PC-9 (cell line): ENCODE measurements around the gene ARL3. TPM values are rescaled to one million over a fixed set of nuclear protein-coding genes. Genes with fewer than 3 reads are reported as not detected.

Source experiments
- BruUV-seq: library from RNA; stranded (reverse); fragments of 400-500 nt; replicated peaks from 2 replicates; lab custom pipeline; 2021; lab: Mats Ljungman, UMichigan
- CTCF ChIA-PET: fragments of 300-600 bp; sonication (Branson Sonifier 250); formaldehyde crosslinking; loops from one replicate; lab custom pipeline; 2022; ENCODE audit warnings: antibody characterized with exemption; lab: Charles Lee
- POLR2A ChIA-PET: fragments of 300-600 bp; sonication (Branson Sonifier 250); formaldehyde crosslinking; loops from one replicate; lab custom pipeline; 2022; ENCODE audit warnings: antibody characterized with exemption; ENCODE audit not compliant: unreplicated experiment; lab: Charles Lee
- DNase-seq, 2 experiments: peaks; one replicate each; pipeline versions ENCODE4 v3.0.0 to v3.0.0-alpha.2; 2015 to 2022; ENCODE audit warnings: mixed read lengths in 1 of 2
- H2AFZ ChIP-seq: fragments of 200-600 bp; sonication (generic); 2 replicates; pipeline ENCODE4 v1.8.1; 2017; ENCODE audit warnings: antibody characterized with exemption
- H3F3A ChIP-seq: fragments of 200-600 bp; sonication (generic); 2 replicates; pipeline ENCODE4 v1.8.1; 2017; ENCODE audit warnings: antibody characterized with exemption, mild to moderate bottlenecking, low read depth; ENCODE audit not compliant: insufficient read depth
- H3K27ac ChIP-seq: fragments of 200-600 bp; sonication (generic); 2 replicates; pipeline ENCODE4 v1.6.1; 2016; ENCODE audit warnings: mixed run types
- H3K27me3 ChIP-seq: fragments of 200-600 bp; sonication (generic); 2 replicates; pipeline ENCODE4 v1.6.1; 2016; ENCODE audit warnings: low read depth, mixed run types; ENCODE audit not compliant: insufficient read depth
- H3K36me3 ChIP-seq: fragments of 200-600 bp; sonication (generic); 2 replicates; pipeline ENCODE4 v1.6.1; 2016; ENCODE audit warnings: low read depth, mixed run types
- H3K4me1 ChIP-seq: fragments of 200-600 bp; sonication (generic); replicated peaks from 2 replicates; pipeline ENCODE4 v1.6.1; 2016; ENCODE audit warnings: mixed run types; ENCODE audit not compliant: insufficient read depth
- H3K4me2 ChIP-seq: fragments of 200-600 bp; sonication (generic); 2 replicates; pipeline ENCODE4 v1.6.1; 2017; ENCODE audit warnings: mixed run types
- H3K4me3 ChIP-seq: fragments of 200-600 bp; sonication (generic); 2 replicates; pipeline ENCODE4 v1.6.1; 2016; ENCODE audit warnings: mixed run types
- H3K79me2 ChIP-seq: fragments of 200-600 bp; sonication (generic); 2 replicates; pipeline ENCODE4 v1.6.1; 2017; ENCODE audit warnings: low read depth, mixed run types
- H3K9me2 ChIP-seq: fragments of 200-600 bp; sonication (generic); 2 replicates; pipeline ENCODE4 v1.8.1; 2017; ENCODE audit warnings: mild to moderate bottlenecking; ENCODE audit not compliant: insufficient read depth
- H3K9me3 ChIP-seq: fragments of 200-600 bp; sonication (generic); 2 replicates; pipeline ENCODE4 v1.8.1; 2016; ENCODE audit warnings: low read depth; ENCODE audit not compliant: insufficient read depth
- H4K20me1 ChIP-seq: fragments of 200-600 bp; sonication (generic); 2 replicates; pipeline ENCODE4 v1.8.1; 2017; ENCODE audit not compliant: insufficient read depth
- EZH2 ChIP-seq: fragments of 200-600 bp; sonication (generic); IDR thresholded peaks from 2 replicates; pipeline ENCODE4 v1.8.0; 2017; ENCODE audit warnings: antibody characterized with exemption, low read depth
- intact Hi-C: fragments of 100-400 bp; cut with micrococcal nuclease; formaldehyde crosslinking; loops from one replicate; pipeline ENCODE4 v1.10.0; 2022; ENCODE audit not compliant: unreplicated experiment
- total RNA-seq: library from RNA; stranded (reverse); gene quantifications from 2 replicates; pipeline ENCODE4 v1.2.3, GENCODE V29; 2021
- TF ChIP-seq, protein P1 (sequence below): fragments of 200-600 bp; sonication (generic); conservative IDR thresholded peaks from 2 replicates; pipeline ENCODE4 v1.6.1; 2017; ENCODE audit warnings: mixed run types, antibody characterized with exemption, mild to moderate bottlenecking, moderate library complexity

Gene ARL3
- total RNA-seq, 1 experiment from 2014 or later = 9.7 TPM

DNA sequence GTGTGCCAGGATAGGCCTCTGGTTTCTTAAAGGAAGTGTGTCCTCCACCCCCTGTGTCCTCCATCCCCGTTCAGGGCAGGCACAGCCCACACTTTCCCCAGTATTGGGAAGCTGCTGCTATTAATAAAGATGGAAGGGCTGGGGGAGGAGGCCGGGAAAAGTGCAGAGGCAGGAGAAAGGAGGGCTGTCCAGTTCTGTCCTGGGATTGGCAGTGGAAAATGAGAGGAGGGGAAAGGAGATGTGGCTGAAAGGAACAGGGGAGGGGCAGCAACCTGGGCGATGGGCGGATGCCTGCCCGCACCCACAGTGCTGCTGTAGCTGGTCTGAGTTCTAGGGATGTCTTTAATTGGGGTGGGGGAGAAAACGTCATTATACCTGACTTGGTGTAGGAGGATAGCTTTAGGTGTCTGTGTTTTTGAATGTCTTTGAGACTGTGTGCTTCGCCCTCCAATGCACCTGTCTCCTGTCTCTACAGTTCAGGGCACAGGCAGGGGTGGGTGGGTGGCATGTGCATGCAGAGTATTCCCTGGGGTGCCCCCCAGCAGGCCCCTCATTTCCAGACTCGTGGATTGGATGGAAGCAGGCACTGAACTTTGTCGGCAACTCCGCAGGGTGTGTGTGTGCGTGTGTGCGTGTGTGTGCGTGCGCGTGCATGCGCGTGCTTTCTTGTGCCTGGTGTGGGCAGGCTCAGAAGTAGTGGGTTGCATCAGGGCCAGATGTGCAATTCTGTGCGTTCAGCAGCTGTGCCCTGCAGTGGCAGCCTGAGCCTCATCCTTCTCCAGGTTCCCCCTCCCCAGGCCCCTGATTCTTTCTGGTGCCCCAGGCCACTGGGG lies 67.4 kb downstream of the ARL3 start:
- peaks cover 31% of the 10 kb centered on the region for H4K20me1 ChIP-seq
- no peaks in the 10 kb centered on the region for H3K9me2 ChIP-seq
- no peaks in the 10 kb centered on the region for H3K9me3 ChIP-seq
- TF ChIP-seq EZH2 = no peak
- TF ChIP-seq, protein P1, sequence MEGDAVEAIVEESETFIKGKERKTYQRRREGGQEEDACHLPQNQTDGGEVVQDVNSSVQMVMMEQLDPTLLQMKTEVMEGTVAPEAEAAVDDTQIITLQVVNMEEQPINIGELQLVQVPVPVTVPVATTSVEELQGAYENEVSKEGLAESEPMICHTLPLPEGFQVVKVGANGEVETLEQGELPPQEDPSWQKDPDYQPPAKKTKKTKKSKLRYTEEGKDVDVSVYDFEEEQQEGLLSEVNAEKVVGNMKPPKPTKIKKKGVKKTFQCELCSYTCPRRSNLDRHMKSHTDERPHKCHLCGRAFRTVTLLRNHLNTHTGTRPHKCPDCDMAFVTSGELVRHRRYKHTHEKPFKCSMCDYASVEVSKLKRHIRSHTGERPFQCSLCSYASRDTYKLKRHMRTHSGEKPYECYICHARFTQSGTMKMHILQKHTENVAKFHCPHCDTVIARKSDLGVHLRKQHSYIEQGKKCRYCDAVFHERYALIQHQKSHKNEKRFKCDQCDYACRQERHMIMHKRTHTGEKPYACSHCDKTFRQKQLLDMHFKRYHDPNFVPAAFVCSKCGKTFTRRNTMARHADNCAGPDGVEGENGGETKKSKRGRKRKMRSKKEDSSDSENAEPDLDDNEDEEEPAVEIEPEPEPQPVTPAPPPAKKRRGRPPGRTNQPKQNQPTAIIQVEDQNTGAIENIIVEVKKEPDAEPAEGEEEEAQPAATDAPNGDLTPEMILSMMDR = no peak
- H3K4me1 ChIP-seq = peaks cover 14% of the 10 kb centered on the region; the same call in 1 of the 2 replicates
- intact Hi-C loops = loop anchor here (1.0 to 10.0 kb wide), 4 partner anchors 18 to 252 kb away; partner anchors contain the start of genes ACTR1A, ARL3, NFKB2 and SFXN2
- no TSS peak for BruUV-seq
- H3K27ac ChIP-seq = peak overlapping the region; percentile 83
- DNase-seq = no peak
- H2AFZ ChIP-seq = no peak overlapping the region
- H3K79me2 ChIP-seq = peaks cover 76% of the 10 kb centered on the region
- ChIA-PET CTCF (interaction anchor here (0.6 to 1.0 kb wide), 4 partner anchors 23 to 417 kb away, joined by 3 to 5 read pairs (median 3); partner anchors contain the start of genes ACTR1A and WBP1L), POLR2A (interaction anchor here (0.6 kb wide), 1 partner anchor 316 kb away, joined by 6 read pairs; no protein-coding TSS in a partner anchor)
- H3K36me3 ChIP-seq = no peaks in the 10 kb centered on the region
- H3K27me3 ChIP-seq = no peaks in the 10 kb centered on the region
- peak overlapping the region; percentile 70 for H3K4me3 ChIP-seq
- H3F3A ChIP-seq = peaks cover 20% of the 10 kb centered on the region
- peak overlapping the region; percentile 85 for H3K4me2 ChIP-seq

DNA sequence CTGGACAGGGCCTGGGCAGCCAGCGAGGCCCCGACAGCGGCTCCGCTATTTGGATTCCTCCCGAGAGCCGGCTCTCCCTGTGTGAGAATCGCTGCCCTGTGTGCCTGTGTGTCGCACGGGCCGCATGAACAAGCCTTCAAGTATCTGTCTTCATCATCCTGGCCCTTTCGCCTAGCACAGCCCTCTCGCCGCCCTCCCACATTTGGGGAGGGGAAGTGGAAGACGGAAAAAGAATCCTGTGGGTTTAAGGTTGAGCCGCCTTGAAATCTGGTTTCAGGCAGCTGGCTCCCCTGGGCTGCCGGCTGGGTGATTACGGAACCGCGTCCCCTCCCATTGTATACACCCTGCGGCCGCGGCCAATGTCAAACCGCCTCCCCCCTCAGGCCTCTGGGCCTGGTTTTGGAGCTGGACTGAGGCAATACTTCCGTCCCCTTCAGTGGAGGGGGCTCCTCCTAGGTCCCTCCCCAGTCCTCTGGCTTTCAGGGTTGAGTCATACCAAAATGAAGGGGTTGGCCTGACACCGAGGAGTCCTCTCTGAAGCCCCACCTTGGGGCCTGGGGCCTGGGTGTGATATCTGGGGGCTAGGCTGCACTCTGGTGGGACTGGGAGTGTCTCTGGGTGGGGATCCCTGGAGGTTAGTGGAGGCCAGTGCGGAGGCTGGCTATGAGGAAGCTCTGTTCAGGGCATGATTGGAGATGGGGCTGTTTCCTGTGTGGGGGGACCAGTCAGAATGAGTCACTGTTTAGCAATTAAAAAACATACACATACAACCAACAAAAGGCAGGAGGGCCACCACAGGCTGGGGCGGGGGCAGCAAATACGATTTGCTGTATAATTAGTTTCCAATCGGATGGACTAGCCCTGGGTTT lies 68.2 kb downstream of the ARL3 start:
- Histone ChIP-seq H3K4me2 (peak overlapping the region; percentile 85), H4K20me1 (peaks cover 22% of the 10 kb centered on the region), H3K4me3 (peak overlapping the region; percentile 70), H3K9me3 (no peaks in the 10 kb centered on the region), H3K27ac (peak overlapping the region; percentile 83), H3K9me2 (no peaks in the 10 kb centered on the region), H3F3A (peaks cover 26% of the 10 kb centered on the region), H3K4me1 (peaks cover 14% of the 10 kb centered on the region; the same call in 1 of the 2 replicates), H3K79me2 (peaks cover 68% of the 10 kb centered on the region), H3K27me3 (no peaks in the 10 kb centered on the region), H3K36me3 (no peaks in the 10 kb centered on the region), H2AFZ (peak overlapping the region; percentile 62; the same call in 1 of the 2 replicates)
- CTCF ChIA-PET = interaction anchor here (0.6 to 1.0 kb wide), 5 partner anchors 22 to 416 kb away, joined by 3 to 6 read pairs (median 3); partner anchors contain the start of genes ACTR1A and WBP1L
- no peak for TF ChIP-seq EZH2
- TF ChIP-seq, protein P1 = no peak
- peak; percentile 82 to 93 for DNase-seq
- no TSS peak for BruUV-seq
- intact Hi-C loops = loop anchor here (1.0 to 10.0 kb wide), 4 partner anchors 17 to 251 kb away; partner anchors contain the start of genes ACTR1A, ARL3, NFKB2 and SFXN2
- POLR2A ChIA-PET = interaction anchor here (0.6 kb wide), 2 partner anchors 10 to 508 kb away, joined by 4 to 6 read pairs; no protein-coding TSS in a partner anchor
